ENCODE data around the gene RGS7.

Gene RGS7

GRCh38 chr1:241105147-241105546 lies 251.9 kb downstream of the RGS7 start:
- Histone ChIP-seq H3K36me3 (ENCODE audit: insufficient read depth, low read length) (no peaks in the 10 kb centered on the region), H3K9ac (ENCODE audit: low read depth, low read length, poor library complexity, severe bottlenecking) (no peak overlapping the region), H3K9me2 (replicated peaks; ENCODE audit: low read depth, low read length) (no peaks in the 10 kb centered on the region), H3F3A (ENCODE audit: low read depth) (no peaks in the 10 kb centered on the region), H2AFZ (ENCODE audit: low read length) (no peak overlapping the region), H3K4me2 (ENCODE audit: low read depth, low read length, poor library complexity, severe bottlenecking) (no peak overlapping the region), H3K4me3 (ENCODE audit: low read length, poor library complexity, severe bottlenecking) (no peak overlapping the region), H3K79me2 (ENCODE audit: insufficient read depth, low read length) (no peaks in the 10 kb centered on the region), H4K20me1 (ENCODE audit: insufficient read depth, low read length, poor library complexity, severe bottlenecking) (no peaks in the 10 kb centered on the region), H3K9me3 (ENCODE audit: insufficient read depth, low read depth, low read length) (no peaks in the 10 kb centered on the region), H3K27me3 (ENCODE audit: insufficient read depth, low read length, poor library complexity, severe bottlenecking) (no peaks in the 10 kb centered on the region), H3K4me1 (ENCODE audit: insufficient read depth, low read length, poor library complexity, severe bottlenecking) (no peaks in the 10 kb centered on the region)
- TF ChIP-seq CTCF (conservative IDR thresholded peaks at IDR 0.05; ENCODE audit: low read length) (no peak), EZH2phosphoT487 (IDR thresholded peaks at IDR 0.05; ENCODE audit: borderline replicate concordance) (no peak)

GRCh38 chr1:241102664-241103063 lies 254.3 kb downstream of the RGS7 start:
- no peaks in the 10 kb centered on the region for H3K4me1 ChIP-seq (ENCODE audit: insufficient read depth, low read length, poor library complexity, severe bottlenecking)
- no peak overlapping the region for H3K4me3 ChIP-seq (ENCODE audit: low read length, poor library complexity, severe bottlenecking)
- H3K27me3 ChIP-seq (ENCODE audit: insufficient read depth, low read length, poor library complexity, severe bottlenecking) = no peaks in the 10 kb centered on the region
- no peaks in the 10 kb centered on the region for H3K9me3 ChIP-seq (ENCODE audit: insufficient read depth, low read depth, low read length)
- no peaks in the 10 kb centered on the region for H3K36me3 ChIP-seq (ENCODE audit: insufficient read depth, low read length)
- no peaks in the 10 kb centered on the region for H3K9me2 ChIP-seq (replicated peaks; ENCODE audit: low read depth, low read length)
- no peaks in the 10 kb centered on the region for H3K79me2 ChIP-seq (ENCODE audit: insufficient read depth, low read length)
- H3F3A ChIP-seq (ENCODE audit: low read depth) = no peaks in the 10 kb centered on the region
- no peak overlapping the region for H3K9ac ChIP-seq (ENCODE audit: low read depth, low read length, poor library complexity, severe bottlenecking)
- H3K4me2 ChIP-seq (ENCODE audit: low read depth, low read length, poor library complexity, severe bottlenecking) = no peak overlapping the region
- no peak for TF ChIP-seq CTCF (conservative IDR thresholded peaks at IDR 0.05; ENCODE audit: low read length)
- TF ChIP-seq EZH2phosphoT487 (IDR thresholded peaks at IDR 0.05; ENCODE audit: borderline replicate concordance) = no peak
- H4K20me1 ChIP-seq (ENCODE audit: insufficient read depth, low read length, poor library complexity, severe bottlenecking) = no peaks in the 10 kb centered on the region
- no peak overlapping the region for H2AFZ ChIP-seq (ENCODE audit: low read length)

- H3F3A ChIP-seq (ENCODE audit: low read depth) = no peaks in the 10 kb centered on the region
Observed at GRCh38 chr1:241101622-241102021, 255.4 kb downstream of the RGS7 start.

More at GRCh38 chr1:241101622-241102021, 255.4 kb downstream of the RGS7 start:
- Histone ChIP-seq H3K79me2 (ENCODE audit: insufficient read depth, low read length) (no peaks in the 10 kb centered on the region), H3K9me3 (ENCODE audit: insufficient read depth, low read depth, low read length) (no peaks in the 10 kb centered on the region), H2AFZ (ENCODE audit: low read length) (no peak overlapping the region), H3K9me2 (replicated peaks; ENCODE audit: low read depth, low read length) (no peaks in the 10 kb centered on the region), H3K27me3 (ENCODE audit: insufficient read depth, low read length, poor library complexity, severe bottlenecking) (no peaks in the 10 kb centered on the region), H3K36me3 (ENCODE audit: insufficient read depth, low read length) (no peaks in the 10 kb centered on the region), H3K4me3 (ENCODE audit: low read length, poor library complexity, severe bottlenecking) (no peak overlapping the region), H3K4me1 (ENCODE audit: insufficient read depth, low read length, poor library complexity, severe bottlenecking) (no peaks in the 10 kb centered on the region), H4K20me1 (ENCODE audit: insufficient read depth, low read length, poor library complexity, severe bottlenecking) (no peaks in the 10 kb centered on the region), H3K9ac (ENCODE audit: low read depth, low read length, poor library complexity, severe bottlenecking) (no peak overlapping the region), H3K4me2 (ENCODE audit: low read depth, low read length, poor library complexity, severe bottlenecking) (no peak overlapping the region)
- no peak for TF ChIP-seq EZH2phosphoT487 (IDR thresholded peaks at IDR 0.05; ENCODE audit: borderline replicate concordance)
- no peak for TF ChIP-seq CTCF (conservative IDR thresholded peaks at IDR 0.05; ENCODE audit: low read length)
